GM18951 (cell line): ENCODE results near the gene HOXD3.

Source experiments
- POLR2A ChIP-seq: IDR thresholded peaks from 4 replicates; pipeline ENCODE4 v1.6.1; 2011; ENCODE audit warnings: mild to moderate bottlenecking; ENCODE audit not compliant: insufficient read length, insufficient read depth; ENCODE audit errors: extremely low read depth
- in situ Hi-C: fragments of 300-500 bp; cut with MboI; formaldehyde crosslinking; loops from one replicate; pipeline ENCODE4 v1.12.0; 2022; ENCODE audit warnings: low sequenced_read_pairs, mixed read lengths, inconsistent platforms; ENCODE audit not compliant: unreplicated experiment

Gene HOXD3

GRCh38 chr2:176206682-176207081 is 49.6 kb downstream of the HOXD3 start:
- in situ Hi-C loops, result no loop called here
- TF ChIP-seq POLR2A, result no peak

DNA sequence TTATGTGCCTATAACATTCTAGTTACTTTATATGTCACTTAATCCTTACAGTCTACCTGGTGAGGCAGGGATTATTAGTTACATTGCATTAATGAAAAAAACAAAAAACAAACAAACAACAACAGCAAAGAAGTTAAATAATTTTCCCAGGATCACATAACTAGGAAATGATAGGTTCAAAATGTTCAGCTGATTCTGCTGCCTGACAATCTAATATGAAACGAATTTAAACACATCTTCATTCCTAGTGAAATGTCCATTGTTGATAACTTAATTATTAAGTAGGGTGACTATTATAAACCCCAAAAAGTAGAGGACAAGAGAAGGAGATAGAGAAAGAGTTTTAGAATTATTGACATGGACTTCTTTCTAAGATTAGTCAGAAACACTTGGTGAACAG is 54.0 kb downstream of the HOXD3 start:
- in situ Hi-C loops, result no loop called here
- TF ChIP-seq POLR2A, result no peak

GRCh38 chr2:176212276-176212675 is 55.2 kb downstream of the HOXD3 start:
- no peak for TF ChIP-seq POLR2A
- in situ Hi-C loops, result no loop called here

DNA sequence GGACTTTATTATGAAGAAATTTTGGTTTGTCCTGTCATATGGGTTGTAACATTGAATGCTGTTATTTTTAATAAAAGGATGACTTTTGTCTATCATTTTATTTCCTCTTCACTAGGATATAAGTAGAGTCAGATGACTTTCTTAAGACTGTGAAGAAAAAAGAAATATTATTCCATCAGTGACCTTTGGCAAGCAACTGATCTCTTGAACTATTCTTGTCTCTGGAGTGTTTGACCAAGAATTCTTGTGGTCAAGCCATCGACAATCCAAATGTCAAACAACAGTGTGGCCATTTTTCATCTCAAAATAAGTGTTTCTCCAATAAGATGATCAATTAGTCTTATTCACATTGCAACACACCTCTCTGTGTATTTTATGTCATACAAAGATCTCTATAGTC is 56.3 kb downstream of the HOXD3 start:
- no peak for TF ChIP-seq POLR2A
- in situ Hi-C loops, result no loop called here
